A549 treated with Hydrocortisone at 1 μM for 4 hours (cell line): Measurements from ENCODE around the gene SURF4. TPM values are rescaled to one million over a fixed set of nuclear protein-coding genes. Genes with fewer than 3 reads are reported as not detected.

Experiments
- total RNA-seq: library from RNA; stranded (reverse); fragments of 200-300 nt; extraction: Qiagen RNA extraction; gene quantifications from 5 replicates; pipeline ENCODE4 v1.2.3, GENCODE V29; 2022

Gene SURF4
- 193 to 208 TPM (median 196 TPM) in 5 replicates for total RNA-seq

GRCh38 chr9:133375724-133376654 lies at the start of gene SURF4, which contains the start of gene STKLD1:
Gene SURF4 (minus strand): TSS chr9:133376060. CDS start chr9:133375969, 91 bp downstream.
Gene STKLD1 (plus strand): TSS chr9:133376366. CDS start chr9:133376474, 108 bp downstream.

GRCh38 chr9:133421615-133422542 lies 46.0 kb upstream of the SURF4 start, which contains the start of gene ADAMTS13:
Gene ADAMTS13 (plus strand): TSS chr9:133422367. CDS start chr9:133422444, 77 bp downstream.

GRCh38 chr9:133417541-133418461 lies 41.9 kb upstream of the SURF4 start, which contains the start of gene REXO4:
Gene REXO4 (minus strand): TSS chr9:133418010. CDS start chr9:133417844, 166 bp downstream.

GRCh38 chr9:133356391-133357091 lies 19.3 kb downstream of the SURF4 start, which contains the start of the genes SURF1 and SURF2:
Gene SURF1 (minus strand): TSS chr9:133356487. CDS start chr9:133356453, 34 bp downstream.
Gene SURF2 (plus strand): TSS chr9:133356550. CDS start chr9:133356593, 43 bp downstream.

GRCh38 chr9:133347985-133348717 lies 27.7 kb downstream of the SURF4 start, which contains the start of the genes MED22 and RPL7A:
Gene MED22 (minus strand): TSS chr9:133348131. CDS start chr9:133346662, 1,469 bp downstream.
Gene RPL7A (plus strand): TSS chr9:133348218. CDS start chr9:133348244, 26 bp downstream.

GRCh38 chr9:133335924-133336811 lies 39.7 kb downstream of the SURF4 start, which contains the start of gene SURF6:
Gene SURF6 (minus strand): TSS chr9:133336188. CDS start chr9:133336132, 56 bp downstream.

Other genes with a start within 250 kb of the SURF4 start
- gene GBGT1, start 212.1 kb downstream of the SURF4 start, total RNA-seq: 1.5 to 2.5 TPM (median 1.7 TPM) in 5 replicates
- gene OBP2B, start 166.8 kb downstream of the SURF4 start, total RNA-seq: not detected in 5 replicates
- gene ABO, start 100.9 kb downstream of the SURF4 start, total RNA-seq: not detected in 5 replicates
- gene SURF6, start 39.9 kb downstream of the SURF4 start, total RNA-seq: 21.5 to 29.5 TPM (median 24.1 TPM) in 5 replicates
- gene MED22, start 27.9 kb downstream of the SURF4 start, total RNA-seq: 24.5 to 31.5 TPM (median 29.3 TPM) in 5 replicates
- 3,185 to 3,532 TPM (median 3,382 TPM) in 5 replicates for gene RPL7A, start 27.8 kb downstream of the SURF4 start, total RNA-seq
- gene SURF1, start 19.6 kb downstream of the SURF4 start, total RNA-seq: 33.4 to 49.3 TPM (median 45.1 TPM) in 5 replicates
- gene SURF2, start 19.5 kb downstream of the SURF4 start, total RNA-seq: 37.7 to 50.1 TPM (median 45.7 TPM) in 5 replicates
- 0.53 to 1.2 TPM (median 0.81 TPM) in 5 replicates for gene STKLD1, start 306 bp upstream of the SURF4 start, total RNA-seq
- 32.4 to 36.5 TPM (median 32.9 TPM) in 5 replicates for gene REXO4, start 42.0 kb upstream of the SURF4 start, total RNA-seq
- gene ADAMTS13, start 46.3 kb upstream of the SURF4 start, total RNA-seq: 0.51 to 0.73 TPM (median 0.56 TPM) in 5 replicates
- 3.9 to 5.2 TPM (median 4.4 TPM) in 5 replicates for gene CACFD1, start 83.9 kb upstream of the SURF4 start, total RNA-seq
- gene SLC2A6, start 103.0 kb upstream of the SURF4 start, total RNA-seq: 16.7 to 23.1 TPM (median 19.9 TPM) in 5 replicates
- gene MYMK, start 148.9 kb upstream of the SURF4 start, total RNA-seq: not detected in 5 replicates
- gene ADAMTSL2, start 158.6 kb upstream of the SURF4 start, total RNA-seq: not detected in 5 replicates
- not detected in 5 replicates for gene FAM163B, start 233.3 kb upstream of the SURF4 start, total RNA-seq